ENCODE data around the gene VCAN. TPM values are rescaled to one million over a fixed set of nuclear protein-coding genes. Genes with fewer than 3 reads are reported as not detected.
A peak's percentile ranks its signal among the peaks of the same experiment; 100 is the strongest.
"Not testable (repeated sequence)": the region's sequence is repeated elsewhere in the genome, so short reads cannot be mapped to it uniquely, and the experiment has no call there.

Gene VCAN
- polyA plus RNA-seq (ENCODE audit: insufficient read length in 4 of 4) = 100 to 1,000 TPM; 276 to 344 (median 311) TPM

DNA sequence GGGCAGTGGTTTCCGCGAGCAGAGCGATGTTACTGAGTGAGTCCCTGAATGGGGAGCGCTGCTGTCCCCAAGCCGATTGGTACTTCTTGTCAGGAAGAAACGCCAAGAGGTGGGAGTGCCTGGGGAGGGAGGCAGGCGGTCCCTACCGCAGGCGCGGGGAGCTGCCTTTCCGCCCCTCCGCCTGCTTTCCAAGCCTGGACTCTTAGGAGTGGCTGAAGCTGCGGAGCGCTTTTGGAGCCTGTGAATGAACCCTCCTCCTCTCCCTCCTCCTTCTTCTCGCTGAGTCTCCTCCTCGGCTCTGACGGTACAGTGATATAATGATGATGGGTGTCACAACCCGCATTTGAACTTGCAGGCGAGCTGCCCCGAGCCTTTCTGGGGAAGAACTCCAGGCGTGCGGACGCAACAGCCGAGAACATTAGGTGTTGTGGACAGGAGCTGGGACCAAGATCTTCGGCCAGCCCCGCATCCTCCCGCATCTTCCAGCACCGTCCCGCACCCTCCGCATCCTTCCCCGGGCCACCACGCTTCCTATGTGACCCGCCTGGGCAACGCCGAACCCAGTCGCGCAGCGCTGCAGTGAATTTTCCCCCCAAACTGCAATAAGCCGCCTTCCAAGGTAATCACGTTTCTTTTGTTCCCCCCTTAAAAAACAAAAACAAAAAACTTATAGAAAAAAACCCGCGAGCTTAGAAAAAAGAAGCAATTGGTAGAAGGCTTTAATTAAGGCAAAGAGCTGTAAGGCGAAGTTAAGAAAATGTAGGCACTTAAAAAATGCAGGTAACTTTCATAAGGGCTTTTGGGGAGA is at the start of gene VCAN:
Gene VCAN, plus strand, starts transcription at position 340 of the 808 bp plus-strand sequence. CDS start 11,775 bp downstream, outside the sequence.
- DNase-seq (ENCODE audit: low read depth in 4 of 4, low spot score in 2 of 4) = peak; percentile 56 to 83 (median 79)

- DNase-seq (ENCODE audit: low read depth in 4 of 4, low spot score in 2 of 4) = no peak
Observed at GRCh38 chr5:83422284-83422683, 49.3 kb upstream of the VCAN start.

- no peak for DNase-seq (ENCODE audit: low read depth in 4 of 4, low spot score in 2 of 4)
Observed at GRCh38 chr5:83426855-83427254, 44.7 kb upstream of the VCAN start.

DNA sequence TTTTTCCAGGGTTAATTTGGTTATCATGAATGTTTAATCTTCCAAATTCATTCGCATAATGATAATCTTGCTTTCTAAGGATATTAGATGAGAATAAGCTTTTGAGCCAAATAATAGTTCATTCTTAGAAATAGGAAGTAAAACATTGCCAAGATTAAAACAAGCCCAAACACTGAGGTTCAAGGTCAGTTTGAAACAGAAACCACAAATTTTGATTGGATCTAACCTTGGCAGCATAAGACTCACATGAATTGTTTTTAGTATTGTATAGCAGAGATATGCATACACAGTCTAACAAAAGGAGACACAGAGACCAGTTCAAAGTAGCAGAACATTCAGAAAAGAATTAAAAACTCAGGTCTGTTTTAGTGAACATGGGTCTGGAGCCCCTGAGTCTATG is 43.4 kb upstream of the VCAN start:
- no peak for DNase-seq (ENCODE audit: low read depth in 4 of 4, low spot score in 2 of 4)

GRCh38 chr5:83428890-83429289 is 42.7 kb upstream of the VCAN start:
- DNase-seq (ENCODE audit: low read depth in 4 of 4, low spot score in 2 of 4) = no peak

- peak; percentile 19 to 58 (median 36) for DNase-seq (ENCODE audit: low read depth in 4 of 4, low spot score in 2 of 4)
Observed at GRCh38 chr5:83430130-83431010, 41.2 kb upstream of the VCAN start.

DNA sequence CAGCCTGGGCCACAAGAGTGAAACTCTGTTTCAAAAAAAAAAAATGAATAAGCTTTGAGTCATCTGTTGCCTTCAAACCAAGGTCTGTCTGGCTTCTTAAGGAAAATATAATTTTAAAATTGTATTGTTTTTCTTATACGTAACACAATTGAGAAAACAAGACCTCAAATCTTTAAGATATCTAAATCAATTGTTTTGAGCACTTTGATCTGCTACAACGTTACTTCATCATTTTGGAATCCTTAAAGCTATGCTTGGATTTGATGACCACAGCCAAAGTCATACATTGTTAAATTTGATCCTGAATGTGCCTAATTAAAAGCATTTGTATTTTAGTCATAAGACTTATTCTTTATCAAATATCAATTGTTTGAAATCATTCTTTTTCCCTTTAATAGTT is 37.7 kb upstream of the VCAN start:
- no peak for DNase-seq (ENCODE audit: low read depth in 4 of 4, low spot score in 2 of 4)

DNA sequence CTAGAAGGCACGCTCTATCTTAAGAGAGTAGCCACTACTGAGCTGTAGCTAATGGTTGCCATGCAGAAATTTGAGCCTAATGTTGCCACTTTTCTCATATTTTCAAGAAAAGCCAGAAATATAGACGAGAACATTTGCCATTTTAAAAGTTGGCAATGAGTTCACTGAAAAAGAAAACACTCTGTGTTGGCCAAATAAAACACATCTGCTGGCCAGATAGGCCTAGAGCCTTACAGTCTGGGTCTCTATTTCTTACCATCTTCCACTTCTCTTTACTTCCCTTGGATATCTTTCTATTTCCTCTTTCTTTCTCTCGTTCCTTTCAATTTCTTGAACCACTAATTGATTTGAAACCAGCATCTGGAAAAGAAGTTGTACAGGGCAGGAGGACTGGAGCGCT is 36.6 kb upstream of the VCAN start:
- no peak for DNase-seq (ENCODE audit: low read depth in 4 of 4, low spot score in 2 of 4)

DNA sequence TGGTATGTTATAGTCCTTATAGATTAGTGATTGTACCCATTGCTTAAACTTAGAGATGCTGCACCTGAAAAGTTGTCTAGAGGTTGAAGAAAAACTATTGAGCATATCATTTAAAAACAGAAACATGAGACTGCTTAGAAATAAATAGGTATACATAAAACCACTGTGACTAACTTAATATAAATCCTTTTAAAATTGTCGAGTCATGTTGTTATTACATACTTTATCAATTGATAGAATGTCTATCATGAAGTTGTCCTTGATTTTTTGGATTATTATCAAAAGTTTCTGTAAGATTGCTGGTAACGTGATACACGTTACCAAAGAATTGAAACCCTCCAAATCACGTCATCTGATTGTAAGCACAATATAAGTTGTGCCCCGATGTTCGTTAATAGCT is 35.3 kb upstream of the VCAN start:
- DNase-seq (ENCODE audit: low read depth in 4 of 4, low spot score in 2 of 4) = no peak

- DNase-seq (ENCODE audit: low read depth in 4 of 4, low spot score in 2 of 4) = not testable (repeated sequence)
Observed at GRCh38 chr5:83437697-83438096, 33.8 kb upstream of the VCAN start.

DNA sequence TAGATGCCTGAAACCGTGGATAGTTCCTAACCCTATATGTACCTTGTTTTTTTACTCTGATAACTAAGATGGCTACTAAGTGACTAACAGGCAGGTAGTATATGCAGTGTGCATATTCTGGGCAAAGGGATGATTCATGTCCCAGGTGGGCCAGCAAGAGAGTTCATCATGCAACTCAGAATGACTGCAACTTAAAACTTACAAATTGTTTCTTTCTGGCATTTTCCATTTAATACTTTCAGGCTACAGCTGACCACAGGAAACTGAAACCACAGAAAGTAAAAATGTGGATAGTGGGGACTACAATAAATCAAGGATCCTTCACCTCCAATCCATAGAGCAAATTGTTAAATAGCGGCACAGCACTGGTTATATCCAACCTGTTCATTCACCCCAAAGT is 30.7 kb upstream of the VCAN start:
- no peak for DNase-seq (ENCODE audit: low read depth in 4 of 4, low spot score in 2 of 4)

DNA sequence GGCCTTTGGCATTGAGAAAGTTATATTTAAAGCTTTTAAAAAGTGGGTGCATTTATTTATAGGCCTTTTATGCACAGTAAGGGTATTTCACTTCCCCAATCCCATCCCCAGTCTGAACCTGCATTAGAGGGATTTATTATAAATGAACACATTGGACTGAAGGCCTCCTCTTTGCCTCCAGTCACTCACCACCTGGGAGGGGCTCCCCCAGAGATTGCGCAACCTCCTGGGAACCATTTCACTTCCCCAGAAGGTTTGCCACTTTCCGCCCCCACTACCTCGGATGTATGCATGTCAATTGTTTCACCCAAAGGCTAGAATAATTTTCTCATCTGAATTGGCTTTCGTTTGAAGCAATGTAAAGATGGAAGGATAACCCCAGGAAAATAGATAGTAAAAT is 29.8 kb upstream of the VCAN start:
- no peak for DNase-seq (ENCODE audit: low read depth in 4 of 4, low spot score in 2 of 4)

DNA sequence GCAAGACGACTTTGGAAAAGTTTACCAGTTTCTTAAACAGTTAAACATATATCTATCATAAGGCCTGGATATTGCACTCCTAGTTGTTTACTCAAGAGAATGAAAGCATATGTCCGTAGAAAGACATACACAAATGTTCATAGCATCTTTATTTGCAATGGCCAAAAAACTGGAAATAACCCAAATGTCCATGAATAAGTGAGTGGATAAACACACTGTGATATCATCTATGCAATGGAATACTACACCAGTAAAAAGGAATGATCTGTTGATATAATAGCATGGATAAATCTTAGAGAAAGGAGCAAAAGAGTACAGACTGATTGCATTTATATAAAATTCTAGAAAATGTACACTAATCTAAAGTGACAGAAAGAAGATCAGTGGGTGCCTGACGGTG is 28.0 kb upstream of the VCAN start:
- no peak for DNase-seq (ENCODE audit: low read depth in 4 of 4, low spot score in 2 of 4)

GRCh38 chr5:83444445-83444844 is 27.1 kb upstream of the VCAN start:
- no peak for DNase-seq (ENCODE audit: low read depth in 4 of 4, low spot score in 2 of 4)

- no peak for DNase-seq (ENCODE audit: low read depth in 4 of 4, low spot score in 2 of 4)
Observed at GRCh38 chr5:83446253-83446947, 25.1 kb upstream of the VCAN start.

GRCh38 chr5:83447533-83447932 is 24.0 kb upstream of the VCAN start:
- no peak for DNase-seq (ENCODE audit: low read depth in 4 of 4, low spot score in 2 of 4)

GRCh38 chr5:83450183-83450966 is 21.2 kb upstream of the VCAN start:
- no peak for DNase-seq (ENCODE audit: low read depth in 4 of 4, low spot score in 2 of 4)

GRCh38 chr5:83450967-83451248 is 20.6 kb upstream of the VCAN start:
- no peak for DNase-seq (ENCODE audit: low read depth in 4 of 4, low spot score in 2 of 4)

- no peak for DNase-seq (ENCODE audit: low read depth in 4 of 4, low spot score in 2 of 4)
Observed at GRCh38 chr5:83451955-83452354, 19.6 kb upstream of the VCAN start.

GRCh38 chr5:83453937-83454336 is 17.6 kb upstream of the VCAN start:
- no peak for DNase-seq (ENCODE audit: low read depth in 4 of 4, low spot score in 2 of 4)
